ENCODE data around the gene STK33.

- no peak for TF ChIP-seq CTCF (IDR thresholded peaks at IDR 0.05; ENCODE audit: low read length)
- no peak for TF ChIP-seq EZH2phosphoT487 (IDR thresholded peaks at IDR 0.05; ENCODE audit: low read length)
These were observed 30.7 kb upstream of the STK33 start for GRCh38 chr11:8624698-8625097.
